ENCODE measurements around the gene PAX2.

Gene PAX2

DNA sequence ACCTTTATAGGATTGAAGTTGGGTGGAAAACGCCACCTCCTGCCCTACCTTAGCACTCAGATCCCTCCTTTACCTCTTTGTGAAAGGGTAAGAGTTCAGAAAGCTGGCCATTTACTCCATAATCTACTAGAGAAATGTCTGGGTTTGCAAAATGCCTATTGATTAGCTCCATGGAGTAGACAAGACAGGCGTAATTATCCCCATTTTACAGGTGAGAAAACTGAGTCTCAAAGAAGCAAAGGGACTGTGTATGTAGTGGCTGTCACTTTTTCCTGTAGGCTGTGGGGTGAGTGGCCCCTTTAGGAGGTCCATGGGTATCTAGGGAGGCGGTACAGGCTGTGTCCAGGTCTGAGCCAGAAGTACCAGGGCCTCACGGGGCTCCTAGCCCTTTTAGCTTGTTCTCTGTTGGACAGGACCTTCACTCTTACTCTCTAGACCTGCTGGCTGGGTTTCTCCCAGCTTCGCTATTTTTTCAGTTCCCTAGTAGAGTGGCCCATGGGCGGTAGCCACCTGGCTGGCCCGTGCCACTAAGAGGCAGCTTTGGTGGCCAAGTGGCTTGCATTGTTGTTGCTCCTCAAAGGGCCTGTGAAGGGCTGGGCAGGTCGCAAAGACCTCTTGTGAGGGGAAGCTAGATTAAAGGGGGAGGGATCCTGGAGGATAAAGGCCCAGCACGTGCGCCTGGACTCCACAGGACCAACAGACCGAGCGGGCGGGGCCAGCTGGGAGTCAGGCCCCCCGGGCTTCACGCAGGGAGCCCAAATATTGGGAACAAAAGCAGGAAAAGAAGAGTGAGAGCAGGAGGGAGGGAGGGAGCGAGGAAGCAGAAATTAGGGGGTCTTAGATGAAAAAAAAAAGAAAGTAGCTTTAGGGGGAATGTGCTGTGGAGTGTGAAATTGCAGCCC, 4.7 kb upstream of the PAX2 start:
- DNase-seq = no peak

DNA sequence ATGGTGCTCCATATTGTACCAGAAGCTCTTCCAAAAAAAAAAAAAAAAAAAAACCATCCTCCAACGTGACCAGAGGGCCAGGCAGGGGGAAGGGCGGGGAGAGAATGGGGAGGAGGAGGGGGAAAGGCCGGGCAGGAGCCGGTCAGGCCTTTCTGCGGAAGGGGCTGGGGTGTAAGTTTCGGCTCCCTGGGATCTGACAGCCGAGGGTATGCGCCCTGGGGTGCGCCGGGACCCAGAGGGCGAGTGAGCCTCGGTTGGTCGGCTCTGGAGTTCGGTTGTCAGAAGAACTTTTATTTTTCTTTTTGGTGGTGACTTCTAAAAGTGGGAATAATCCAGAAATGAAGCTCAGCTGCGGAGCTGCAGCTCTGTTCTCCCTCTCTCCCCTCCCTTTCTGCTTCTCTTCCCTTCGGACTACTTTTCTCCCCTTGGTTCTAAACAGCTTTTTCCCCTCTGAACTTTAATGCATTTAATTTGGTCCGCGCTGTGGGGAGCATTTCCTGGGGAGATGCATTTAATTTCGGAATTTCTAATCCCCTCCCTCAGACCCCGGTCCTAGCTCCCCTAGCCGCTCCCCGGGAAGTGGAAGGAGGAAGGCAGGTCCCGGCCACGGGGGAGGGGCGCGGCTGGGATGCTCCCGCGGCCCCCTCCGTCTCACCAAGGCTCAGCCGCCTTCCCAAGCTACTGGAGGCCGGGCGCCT, 3.9 kb upstream of the PAX2 start:
- DNase-seq = no peak

DNA sequence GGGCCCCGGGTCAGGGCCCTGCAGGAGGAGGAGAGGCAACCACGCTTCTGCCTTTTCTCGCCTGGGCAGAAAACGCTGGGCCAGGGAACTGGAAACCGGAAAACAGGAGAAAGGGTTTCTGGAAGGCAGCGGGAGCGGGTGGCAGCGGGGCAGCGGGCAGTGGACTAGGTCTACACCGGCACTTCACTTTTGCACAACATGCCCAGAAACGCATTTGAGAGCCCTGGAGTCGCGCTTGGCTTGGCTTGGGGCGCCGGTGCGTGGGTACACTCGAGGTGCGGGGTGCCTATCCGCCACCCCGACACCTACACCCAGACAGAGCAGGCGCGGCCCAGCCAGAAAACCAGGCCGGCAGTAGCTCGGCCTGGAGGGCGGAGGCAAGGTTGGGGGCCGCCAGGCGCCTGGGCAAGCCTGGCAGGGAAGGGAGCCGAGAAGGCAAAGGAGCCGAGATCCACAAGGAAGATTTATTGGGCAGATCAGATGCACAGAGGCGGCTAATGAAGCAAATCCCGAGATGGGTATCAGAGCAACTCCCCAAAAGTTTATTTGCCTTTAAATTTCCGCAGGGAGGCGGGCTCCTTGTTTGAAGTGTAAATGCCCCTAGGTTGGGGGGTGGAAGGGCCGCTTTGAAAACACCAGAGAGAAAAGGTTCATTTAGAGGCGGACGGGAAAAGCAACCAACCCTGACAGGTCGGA, 3.2 kb upstream of the PAX2 start:
- DNase-seq = no peak

DNA sequence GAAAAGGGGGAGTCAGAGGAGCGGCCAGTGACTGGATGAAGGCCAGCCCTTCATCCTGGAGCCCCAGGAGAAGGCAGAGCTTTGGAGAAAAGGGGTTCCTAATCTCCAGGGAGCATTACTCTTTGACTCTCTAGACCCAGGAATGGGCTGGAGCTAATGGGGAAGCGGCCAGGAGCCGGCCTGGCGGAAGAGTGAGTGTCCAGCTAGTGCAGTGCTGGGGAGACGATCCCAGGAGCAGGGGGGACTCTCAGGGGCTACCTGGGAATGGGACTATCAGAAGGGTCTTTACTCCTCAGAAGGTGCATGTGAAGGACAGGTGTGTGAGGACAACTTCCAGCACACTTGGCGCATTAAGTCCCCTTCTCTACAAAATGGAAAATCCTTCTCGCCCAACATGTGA, 2.4 kb upstream of the PAX2 start:
- DNase-seq = no peak

DNA sequence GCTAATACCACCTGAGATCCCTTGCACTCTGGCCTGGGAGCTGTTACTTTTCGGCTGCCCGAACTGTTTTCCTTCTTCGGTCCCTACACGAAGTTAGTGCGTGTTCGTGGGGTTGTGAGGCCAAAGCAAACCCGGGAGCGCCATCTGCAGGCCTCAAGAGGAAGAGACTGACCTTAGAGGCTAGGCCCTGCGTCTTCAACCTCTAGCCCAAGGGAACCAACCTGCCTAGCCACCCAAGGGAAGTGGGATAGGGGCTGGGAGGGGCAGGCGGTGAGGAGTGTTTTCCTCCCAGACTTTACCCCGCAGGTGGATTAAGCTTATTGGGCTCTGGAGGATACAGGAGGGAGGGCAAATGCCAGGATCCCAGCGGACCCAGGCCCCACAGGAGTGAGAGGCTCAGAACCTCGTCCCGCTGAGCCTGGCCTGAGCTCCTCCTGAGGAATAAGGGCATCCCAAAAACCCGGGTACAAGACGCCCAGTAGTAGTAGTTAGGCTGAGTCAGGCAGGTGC, 1.7 kb upstream of the PAX2 start:
- peak; percentile 66 for DNase-seq

DNA sequence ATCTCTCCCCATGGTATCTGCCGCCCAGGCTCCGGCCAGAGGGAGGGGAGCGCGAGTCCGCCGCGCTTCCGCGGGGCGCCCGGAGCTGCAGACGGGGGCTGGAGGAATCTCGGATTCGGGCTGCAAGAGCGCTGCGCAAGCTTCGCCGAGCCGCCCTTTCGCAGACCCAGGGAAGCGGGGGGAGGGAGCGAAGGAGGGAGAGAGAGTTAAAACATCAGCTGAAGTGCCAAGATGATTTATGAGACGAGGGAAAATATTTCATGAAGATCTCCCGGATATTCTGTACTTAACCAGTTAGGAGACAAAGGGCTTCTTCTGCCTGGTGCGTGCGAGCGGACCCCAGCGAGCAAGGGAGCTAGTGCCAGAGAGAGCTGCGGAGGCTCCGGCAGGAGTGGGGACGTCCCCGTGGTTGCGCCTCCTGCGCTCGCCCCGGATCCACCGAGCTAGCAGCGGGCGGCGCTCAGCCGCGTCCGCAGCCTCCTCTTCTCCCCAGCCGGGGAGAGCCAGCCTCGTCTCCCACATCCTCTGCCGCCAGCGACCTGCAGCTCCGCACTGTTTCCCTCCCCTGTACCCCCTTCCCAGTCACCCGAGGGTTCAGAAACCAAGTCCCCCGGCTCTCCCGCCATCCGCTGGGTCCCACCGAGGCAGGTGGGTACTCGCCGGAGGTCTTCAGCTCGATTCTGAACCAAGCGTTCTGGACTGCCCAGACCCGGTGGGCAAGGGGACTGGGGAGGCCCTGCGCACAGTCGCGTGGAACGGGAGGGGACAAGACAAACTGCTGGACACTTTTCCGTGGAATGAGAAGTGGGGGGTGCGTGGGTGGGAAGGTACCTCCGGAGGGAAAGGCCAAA, 1.0 kb upstream of the PAX2 start:
- DNase-seq = peak; percentile 40

DNA sequence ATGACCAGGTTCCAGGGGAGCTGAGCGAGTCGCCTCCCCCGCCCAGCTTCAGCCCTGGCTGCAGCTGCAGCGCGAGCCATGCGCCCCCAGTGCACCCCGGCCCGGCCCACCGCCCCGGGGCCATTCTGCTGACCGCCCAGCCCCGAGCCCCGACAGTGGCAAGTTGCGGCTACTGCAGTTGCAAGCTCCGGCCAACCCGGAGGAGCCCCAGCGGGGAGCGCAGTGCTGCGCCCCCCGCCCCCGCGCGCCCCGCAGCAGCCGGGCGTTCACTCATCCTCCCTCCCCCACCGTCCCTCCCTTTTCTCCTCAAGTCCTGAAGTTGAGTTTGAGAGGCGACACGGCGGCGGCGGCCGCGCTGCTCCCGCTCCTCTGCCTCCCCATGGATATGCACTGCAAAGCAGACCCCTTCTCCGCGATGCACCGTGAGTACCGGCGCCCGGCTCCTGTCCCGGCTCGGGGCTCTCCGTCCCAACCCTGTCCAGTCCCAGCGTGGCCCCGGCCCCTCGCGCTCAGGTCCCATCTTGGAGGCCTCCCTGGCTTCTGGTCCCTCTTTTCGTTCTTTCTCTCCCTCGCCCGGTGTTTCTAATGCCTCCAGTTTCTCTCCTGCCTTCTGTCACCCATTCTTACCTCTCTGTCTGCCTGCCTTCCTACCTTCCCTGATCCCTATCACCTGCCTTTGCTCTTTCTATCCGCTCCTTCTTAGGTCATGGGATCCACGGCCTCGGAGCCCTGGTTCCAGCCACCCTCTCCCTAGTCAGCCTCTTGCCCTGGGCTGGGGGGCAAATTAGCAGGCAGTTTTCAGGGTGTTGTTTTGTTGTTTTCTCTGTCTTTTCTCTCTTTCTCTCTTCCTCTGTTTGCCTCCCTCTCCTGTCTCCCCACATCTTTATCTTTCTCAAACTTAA, 751 bp downstream of the PAX2 start:
- peak; percentile 51 for DNase-seq

DNA sequence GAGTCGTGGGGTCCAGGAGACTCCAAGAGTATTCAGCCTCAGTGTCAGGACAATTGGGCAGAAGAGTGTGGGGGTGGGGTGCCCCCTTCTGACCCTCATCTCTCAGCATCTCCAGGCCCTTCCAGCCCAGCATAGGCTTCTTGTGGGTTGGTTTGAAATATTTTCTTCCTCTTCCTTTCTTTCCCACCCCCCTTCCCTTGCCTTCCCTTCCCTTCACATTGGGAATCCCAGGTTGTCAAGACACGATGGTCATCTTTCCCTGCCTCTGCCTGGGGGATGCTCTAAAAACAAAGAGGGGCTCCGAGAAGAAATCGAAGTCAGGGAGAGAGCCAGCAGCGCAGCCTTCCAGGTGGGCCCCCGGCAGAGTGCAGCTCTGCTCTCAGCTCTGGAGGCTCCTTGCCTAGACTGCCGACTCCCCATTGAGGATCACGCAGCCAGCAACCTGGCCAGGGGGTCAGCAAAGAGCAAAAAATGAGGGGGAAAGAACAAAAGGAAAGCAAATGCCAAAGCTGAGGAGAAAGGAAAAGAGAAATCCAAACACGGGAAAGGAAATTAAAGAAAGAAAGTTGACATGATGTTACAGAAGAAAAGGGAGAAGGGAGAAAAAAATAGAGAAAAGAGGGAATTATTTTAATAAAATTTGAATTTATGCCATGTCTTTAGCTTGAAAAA, 1.5 kb downstream of the PAX2 start:
- no peak for DNase-seq

DNA sequence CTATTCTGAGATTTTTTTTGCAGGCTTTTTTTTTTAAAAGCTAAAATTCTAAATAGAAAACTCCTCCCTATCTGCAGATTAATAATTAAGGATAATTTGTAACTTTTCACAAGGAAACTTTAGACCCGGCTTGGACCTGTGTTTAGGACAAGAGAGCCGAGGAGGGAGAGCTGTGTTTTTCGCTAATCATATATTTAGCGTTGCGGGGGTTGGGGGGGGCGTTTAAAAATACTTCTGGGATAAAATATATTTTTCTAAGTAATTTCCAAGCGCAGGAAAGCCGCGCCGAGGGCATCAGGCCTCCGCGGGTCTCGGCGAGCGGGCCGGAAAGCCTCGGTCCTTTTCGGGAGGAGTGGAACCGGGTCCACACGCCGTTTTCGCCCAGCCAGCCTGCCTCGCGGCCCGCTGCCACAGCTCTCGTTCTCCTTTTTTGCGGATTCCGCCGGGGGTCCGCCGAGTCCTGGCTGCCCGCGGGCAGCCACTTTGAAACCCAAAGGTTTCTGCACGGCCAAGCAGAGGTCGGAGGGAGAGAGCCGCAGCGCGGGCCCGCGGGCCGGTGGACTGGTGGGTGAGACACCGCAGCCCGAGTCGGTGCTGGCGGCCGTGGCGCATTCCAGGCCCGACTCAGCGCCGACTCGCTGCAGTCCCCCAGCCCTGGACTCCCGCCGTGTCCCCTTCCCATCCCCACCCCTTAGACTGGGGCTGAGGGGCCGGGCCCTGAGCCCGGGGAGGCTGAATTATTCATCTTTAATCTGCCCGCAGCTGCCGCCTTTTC, 2.3 kb downstream of the PAX2 start:
- DNase-seq = no peak

DNA sequence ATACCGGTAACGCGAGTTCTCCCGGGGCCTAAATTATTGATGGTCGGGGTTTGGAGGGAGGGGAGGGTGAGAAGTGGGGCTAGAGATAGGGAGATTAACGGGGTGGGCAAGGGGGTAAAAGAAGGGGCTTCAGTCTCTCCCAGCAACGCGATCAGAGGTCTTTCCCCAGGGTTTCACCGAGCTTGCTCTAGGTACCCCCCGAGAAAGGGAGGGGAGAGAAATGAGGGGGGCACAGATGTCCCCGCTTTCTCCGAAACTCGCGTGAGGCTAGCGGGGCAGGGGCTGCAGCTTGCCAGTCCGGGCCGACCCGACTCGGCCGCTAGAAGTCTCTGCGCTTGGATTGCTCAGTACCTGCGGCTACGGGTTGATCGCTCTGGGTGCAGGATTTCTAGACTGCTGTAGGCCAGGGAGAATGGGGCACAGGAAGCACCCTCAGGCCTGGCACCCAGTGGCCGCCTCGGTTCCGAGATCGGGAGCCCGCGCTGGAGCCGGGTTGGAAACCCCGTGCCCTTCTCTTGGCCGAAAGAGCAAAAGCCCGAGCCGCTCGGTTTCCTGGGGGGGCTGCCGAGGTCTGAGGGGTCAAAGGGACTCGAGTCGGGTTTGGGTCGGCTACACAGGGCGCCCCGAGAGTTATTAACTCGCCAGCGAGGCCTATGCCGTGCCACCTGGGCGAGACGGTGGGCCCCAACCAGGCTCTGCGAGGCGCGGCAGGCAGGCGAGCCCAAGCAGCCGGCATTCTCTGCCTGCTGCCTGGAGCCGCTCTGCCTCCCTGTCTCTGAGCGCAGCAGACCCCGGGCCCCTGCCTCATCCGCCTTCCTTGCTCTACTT, 3.1 kb downstream of the PAX2 start:
- DNase-seq = no peak

DNA sequence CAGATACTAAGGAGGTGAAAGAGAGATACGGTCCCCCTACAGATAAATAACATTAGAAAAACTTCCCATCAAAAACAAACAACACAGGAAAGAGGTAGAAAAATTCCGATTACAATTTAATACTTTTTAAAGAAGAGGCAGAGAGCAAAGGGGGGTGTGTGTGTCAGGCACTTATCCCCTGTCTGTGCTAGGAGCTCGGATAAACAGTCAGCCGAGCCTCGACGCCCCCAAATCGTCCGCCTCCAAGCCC, 3.6 kb downstream of the PAX2 start:
- no peak for DNase-seq

DNA sequence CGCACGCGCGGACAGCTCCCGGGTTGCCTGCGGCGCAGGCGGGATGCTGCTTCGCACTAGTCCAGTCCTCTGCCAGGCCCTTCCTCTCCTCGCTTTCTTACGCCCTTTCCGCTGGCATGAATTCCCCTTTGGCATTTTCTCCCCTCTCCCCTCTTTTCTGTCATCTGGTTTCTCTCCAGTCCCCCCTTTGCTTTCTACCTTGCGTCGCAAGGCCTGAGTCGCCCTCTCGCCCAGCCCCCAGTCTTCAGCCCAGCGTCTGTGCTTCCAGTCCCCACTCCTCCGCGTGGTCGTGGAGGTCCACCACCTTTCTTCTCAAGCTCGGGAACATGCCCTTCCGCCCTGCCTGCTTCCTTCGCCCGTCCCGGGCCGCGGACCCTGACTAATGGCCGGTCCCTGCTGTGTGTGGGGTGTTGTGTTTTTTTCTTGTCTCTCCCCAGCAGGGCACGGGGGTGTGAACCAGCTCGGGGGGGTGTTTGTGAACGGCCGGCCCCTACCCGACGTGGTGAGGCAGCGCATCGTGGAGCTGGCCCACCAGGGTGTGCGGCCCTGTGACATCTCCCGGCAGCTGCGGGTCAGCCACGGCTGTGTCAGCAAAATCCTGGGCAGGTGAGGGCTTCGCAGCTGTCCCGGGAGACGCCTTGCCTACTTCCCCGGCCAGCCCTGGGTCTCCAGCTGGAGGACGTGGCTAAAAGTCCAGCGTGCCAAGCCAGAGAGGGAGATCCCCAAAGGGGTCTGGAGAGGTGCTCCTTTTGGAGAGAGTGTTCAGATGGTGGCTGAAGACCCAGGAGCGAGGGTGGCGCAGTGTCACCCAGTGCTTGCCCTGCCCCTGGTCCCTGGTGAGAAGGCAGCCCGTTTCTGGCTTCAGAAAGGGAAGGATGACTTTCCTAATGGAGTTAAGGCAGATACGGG, 4.2 kb downstream of the PAX2 start:
- DNase-seq = no peak

DNA sequence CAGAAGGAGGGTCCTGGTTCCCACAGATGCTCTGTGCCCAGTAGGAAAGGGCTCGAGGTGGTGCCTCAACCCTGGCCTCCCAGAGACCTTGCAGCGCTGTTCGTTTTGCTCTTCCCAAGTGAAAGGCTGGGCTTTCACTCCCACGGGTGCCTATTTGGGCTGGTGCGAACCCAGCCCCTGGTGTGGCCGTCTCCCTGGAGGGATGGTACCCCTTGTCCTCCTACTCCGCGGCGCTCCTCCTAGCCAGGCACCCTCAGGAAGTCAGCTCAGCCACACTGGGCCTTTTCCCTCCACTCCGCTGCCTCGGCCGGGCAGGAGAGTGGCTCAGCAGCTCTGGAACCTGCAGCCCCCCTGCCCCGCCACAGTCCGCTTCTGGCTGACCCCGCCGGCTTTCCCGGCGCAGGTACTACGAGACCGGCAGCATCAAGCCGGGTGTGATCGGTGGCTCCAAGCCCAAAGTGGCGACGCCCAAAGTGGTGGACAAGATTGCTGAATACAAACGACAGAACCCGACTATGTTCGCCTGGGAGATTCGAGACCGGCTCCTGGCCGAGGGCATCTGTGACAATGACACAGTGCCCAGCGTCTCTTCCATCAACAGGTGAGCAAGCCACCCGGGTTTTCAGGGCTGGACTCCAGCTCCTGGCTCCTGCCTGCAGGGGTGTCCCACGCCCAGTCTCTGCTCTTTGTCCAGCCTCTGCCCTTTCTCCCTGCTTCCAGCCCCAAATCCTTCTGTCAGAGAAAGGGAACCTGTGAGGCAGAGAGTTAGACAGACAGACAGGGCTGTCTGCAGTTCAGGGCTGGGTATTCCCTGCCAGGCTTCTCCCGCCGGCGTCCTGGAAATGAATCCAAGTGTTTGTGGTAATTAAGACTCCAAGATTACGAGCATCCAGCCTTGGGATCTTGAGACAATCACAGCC, 5.2 kb downstream of the PAX2 start:
- DNase-seq = no peak

DNA sequence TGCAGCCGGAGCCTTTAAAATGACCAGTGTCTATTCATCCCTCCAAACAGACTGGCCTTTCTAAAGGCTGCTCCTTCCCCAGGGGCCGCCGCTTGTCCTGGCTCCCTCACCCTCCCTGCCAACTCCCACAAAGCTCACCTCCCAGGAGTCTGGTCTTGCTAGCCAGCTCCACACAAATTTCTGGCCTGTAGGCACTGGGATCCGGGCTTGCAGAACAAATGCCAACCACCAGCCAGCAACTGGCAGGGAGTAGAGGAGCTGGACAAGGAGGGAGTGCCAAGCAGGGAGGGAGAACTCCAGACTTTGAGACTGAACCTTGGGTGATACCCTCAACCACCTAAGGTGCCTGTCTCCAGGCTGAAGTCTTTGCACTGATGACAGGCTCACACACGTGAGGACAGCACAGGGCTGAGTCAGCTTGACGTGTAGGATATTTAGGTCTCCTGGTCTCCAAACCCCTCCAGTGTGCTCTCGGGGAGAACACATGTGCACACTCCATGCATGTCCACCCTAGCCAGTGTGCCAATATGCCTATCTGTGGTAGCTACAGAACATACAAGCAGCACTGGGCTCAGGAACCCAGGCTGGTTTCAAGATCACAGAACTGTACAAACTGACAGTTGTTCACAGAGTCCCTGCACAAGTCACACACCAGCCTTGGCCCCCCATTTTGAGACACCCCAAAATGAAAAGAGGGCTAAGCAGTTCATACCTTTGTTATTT, 6.0 kb downstream of the PAX2 start:
- DNase-seq = no peak

DNA sequence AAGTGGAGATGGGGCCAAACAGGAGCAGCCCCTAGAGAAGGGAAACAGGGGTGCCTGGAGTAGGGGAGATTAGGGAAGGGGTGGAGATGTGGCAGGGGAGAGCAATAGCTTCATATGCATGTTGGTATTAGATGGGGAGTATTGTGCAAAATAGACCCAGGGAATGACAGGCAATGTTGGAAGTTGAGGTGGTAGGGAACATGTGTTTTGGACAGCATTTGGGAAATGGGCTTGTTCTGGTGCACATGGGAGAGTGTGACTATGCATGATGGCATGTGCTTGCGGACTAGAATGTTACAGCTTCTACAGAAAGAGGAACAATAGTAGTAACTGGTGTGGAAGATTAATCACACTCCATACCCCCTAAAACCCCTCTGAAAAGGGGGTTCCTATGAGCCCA, 10.4 kb downstream of the PAX2 start:
- no peak for DNase-seq

DNA sequence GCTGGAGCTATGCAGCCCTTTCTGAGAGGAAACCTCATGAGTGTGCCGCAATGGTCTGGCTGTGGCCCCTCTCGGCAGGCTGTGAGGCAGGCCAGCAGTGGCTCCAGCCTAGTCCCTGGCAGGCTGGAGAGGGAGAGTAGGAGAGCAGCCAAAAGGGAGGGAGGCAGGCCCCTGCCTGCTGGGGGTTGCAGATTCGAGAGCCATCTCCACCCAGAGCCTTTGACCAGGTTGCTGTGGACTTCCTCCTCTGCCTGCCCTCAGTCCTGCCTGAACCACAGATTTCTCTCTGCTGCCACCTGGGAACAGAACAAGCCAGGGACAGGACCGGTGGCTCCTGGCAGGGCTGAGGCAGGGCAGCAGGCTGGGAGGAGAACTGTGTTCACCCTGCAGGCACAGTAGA, 13.9 kb downstream of the PAX2 start:
- no peak for DNase-seq

DNA sequence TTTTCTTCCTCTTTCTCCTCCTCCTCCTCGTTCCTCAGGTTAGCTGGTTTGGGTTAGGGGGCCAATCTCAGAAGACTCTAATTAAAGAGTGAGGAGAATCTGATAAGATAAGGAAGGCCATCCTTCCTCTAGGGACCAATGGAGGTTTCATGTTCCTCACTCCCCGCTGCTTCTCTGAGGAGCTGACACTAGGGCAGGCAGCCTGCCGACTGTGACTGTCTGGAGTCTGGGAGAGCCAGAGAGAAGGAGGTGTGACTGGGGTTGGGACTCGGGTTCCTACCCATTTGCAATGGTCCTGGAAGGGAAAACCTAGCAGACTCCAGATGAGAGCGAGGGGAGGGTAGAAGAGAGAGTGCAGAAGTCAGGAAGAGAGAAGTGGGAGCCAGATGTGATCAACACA, 15.3 kb downstream of the PAX2 start:
- no peak for DNase-seq

Measured in NCI-H526 treated with DMSO at 0.1 percent for 48 hours (cell line).